HL-60 (cell line): ENCODE data around the gene SP5.

ENCODE experiments used
- DNase-seq, 2 experiments: peaks; one replicate each; pipeline ENCODE4 v3.0.0-alpha.2; 2010 to 2020; ENCODE audit warnings: low read depth in 1 of 2, low spot score in 1 of 2
- H3K27ac ChIP-seq: fragments of 250-450 bp; sonication (Bioruptor Pico); replicated peaks from 2 replicates; pipeline ENCODE4 v1.5.1; 2020; ENCODE audit warnings: mild to moderate bottlenecking, moderate library complexity
- H3K27me3 ChIP-seq: fragments of 250-450 bp; sonication (Bioruptor Pico); 2 replicates; pipeline ENCODE4 v1.5.1; 2021; ENCODE audit warnings: mild to moderate bottlenecking, moderate library complexity; ENCODE audit not compliant: insufficient read depth, poor library complexity, severe bottlenecking
- H3K4me3 ChIP-seq: replicated peaks from 2 replicates; pipeline ENCODE4 v1.5.1; 2011; ENCODE audit warnings: mild to moderate bottlenecking, control low read depth, low read length; ENCODE audit not compliant: insufficient read depth
- CTCF ChIP-seq: IDR thresholded peaks from one replicate; pipeline ENCODE4 v1.5.1; 2011; ENCODE audit warnings: low read length, control low read depth, inconsistent platforms; ENCODE audit not compliant: insufficient read depth
- GABPA ChIP-seq: IDR thresholded peaks from 2 replicates; pipeline ENCODE4 v1.6.1; 2012; ENCODE audit warnings: low read depth
- POLR2AphosphoS5 ChIP-seq: IDR thresholded peaks from 2 replicates; pipeline ENCODE4 v1.6.1; 2012; ENCODE audit warnings: low read depth
- SPI1 ChIP-seq: IDR thresholded peaks from 2 replicates; pipeline ENCODE4 v1.6.1; 2012; ENCODE audit warnings: low read depth, mild to moderate bottlenecking, borderline replicate concordance
- TF ChIP-seq, protein P1 (sequence below): IDR thresholded peaks from 2 replicates; pipeline ENCODE4 v1.6.1; 2012; ENCODE audit warnings: low read depth; ENCODE audit not compliant: insufficient replicate concordance

The SP5 gene

DNA sequence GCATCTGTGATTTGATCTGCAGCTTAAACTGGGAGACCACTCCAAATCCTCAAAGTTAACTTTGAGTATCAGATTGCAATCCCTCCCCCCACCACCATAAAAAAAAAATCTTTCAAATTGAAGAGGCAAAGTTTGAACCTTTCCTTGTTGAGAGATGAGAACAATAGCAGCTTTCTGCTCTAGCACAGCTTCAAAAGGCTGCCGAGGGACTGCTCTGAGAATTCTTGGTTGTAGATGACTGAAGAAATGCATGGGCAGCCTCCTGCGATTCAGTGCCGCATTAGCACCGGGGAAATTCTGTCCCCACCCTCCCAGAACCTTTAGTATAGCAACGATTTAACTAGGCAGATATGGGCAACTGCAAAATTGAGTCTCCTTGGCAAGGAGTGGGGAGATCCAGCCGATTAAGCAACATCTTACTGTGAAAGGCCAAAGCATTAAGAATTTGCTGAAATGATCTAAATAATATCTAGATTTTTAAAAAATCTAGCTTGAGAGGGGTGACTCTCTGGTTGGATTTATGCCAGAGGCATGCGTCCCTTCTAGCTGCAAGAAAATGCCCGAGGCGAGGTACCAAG, 3.9 kb upstream of the SP5 start:
- H3K4me3 ChIP-seq, result no peak overlapping the region
- TF ChIP-seq, protein P1, sequence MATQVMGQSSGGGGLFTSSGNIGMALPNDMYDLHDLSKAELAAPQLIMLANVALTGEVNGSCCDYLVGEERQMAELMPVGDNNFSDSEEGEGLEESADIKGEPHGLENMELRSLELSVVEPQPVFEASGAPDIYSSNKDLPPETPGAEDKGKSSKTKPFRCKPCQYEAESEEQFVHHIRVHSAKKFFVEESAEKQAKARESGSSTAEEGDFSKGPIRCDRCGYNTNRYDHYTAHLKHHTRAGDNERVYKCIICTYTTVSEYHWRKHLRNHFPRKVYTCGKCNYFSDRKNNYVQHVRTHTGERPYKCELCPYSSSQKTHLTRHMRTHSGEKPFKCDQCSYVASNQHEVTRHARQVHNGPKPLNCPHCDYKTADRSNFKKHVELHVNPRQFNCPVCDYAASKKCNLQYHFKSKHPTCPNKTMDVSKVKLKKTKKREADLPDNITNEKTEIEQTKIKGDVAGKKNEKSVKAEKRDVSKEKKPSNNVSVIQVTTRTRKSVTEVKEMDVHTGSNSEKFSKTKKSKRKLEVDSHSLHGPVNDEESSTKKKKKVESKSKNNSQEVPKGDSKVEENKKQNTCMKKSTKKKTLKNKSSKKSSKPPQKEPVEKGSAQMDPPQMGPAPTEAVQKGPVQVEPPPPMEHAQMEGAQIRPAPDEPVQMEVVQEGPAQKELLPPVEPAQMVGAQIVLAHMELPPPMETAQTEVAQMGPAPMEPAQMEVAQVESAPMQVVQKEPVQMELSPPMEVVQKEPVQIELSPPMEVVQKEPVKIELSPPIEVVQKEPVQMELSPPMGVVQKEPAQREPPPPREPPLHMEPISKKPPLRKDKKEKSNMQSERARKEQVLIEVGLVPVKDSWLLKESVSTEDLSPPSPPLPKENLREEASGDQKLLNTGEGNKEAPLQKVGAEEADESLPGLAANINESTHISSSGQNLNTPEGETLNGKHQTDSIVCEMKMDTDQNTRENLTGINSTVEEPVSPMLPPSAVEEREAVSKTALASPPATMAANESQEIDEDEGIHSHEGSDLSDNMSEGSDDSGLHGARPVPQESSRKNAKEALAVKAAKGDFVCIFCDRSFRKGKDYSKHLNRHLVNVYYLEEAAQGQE, result no peak
- TF ChIP-seq GABPA (no peak), CTCF (no peak), POLR2AphosphoS5 (no peak), SPI1 (no peak)
- no peak for DNase-seq
- peaks cover 66% of the 10 kb centered on the region for H3K27me3 ChIP-seq
- no peak overlapping the region for H3K27ac ChIP-seq

- H3K27ac ChIP-seq, result no peak overlapping the region
- no peak overlapping the region for H3K4me3 ChIP-seq
- H3K27me3 ChIP-seq, result peaks cover 69% of the 10 kb centered on the region
- TF ChIP-seq SPI1 (no peak), CTCF (no peak), GABPA (no peak), POLR2AphosphoS5 (no peak)
- TF ChIP-seq, protein P1, result no peak
- no peak for DNase-seq
Measured at GRCh38 chr2:170711774-170712652, 3.1 kb upstream of the SP5 start.

DNA sequence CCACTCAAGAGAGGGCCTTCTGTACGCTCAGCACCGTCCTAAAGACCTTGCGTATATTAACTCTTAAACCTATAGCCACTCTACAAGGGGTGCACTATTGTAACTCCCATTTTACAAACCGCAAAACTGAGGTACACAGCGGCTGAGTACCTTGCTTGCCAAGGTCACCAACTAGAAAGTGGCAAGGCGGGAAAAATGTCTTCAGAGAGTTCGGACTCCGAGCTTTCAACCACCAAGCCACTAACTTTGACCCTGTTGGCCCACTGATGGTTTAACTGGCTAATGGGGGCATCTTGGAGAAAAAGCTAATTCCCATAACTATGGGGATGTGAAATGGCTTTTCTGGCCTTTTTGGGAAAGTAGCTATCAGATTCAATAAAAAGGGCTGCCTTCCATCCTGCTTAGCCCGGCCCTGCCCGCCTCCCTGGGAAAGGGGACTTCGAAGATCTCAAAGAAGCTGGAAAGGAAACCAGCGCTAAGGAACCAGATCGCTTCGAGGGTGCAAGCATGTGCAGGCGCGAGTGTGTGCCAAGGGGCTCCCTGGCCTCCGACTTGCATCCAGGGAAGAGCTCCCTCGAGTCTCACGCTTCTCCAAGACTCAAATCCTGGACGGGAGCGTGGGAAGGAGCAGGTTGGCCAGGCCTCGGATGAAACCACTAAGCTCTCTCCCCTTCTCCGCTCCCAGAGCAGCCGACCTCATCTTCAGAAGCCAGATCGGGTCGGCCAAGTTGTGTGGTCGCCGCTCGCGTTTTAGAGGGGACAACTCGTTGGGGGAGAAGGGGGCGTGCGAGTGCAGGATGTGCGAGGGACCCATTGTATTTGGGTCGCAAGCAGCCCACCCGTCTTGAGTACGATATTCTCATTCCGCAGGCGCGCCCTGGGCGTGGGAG, 2.2 kb upstream of the SP5 start:
- Histone ChIP-seq H3K4me3 (no peak overlapping the region), H3K27me3 (peaks cover 78% of the 10 kb centered on the region), H3K27ac (no peak overlapping the region)
- no peak for DNase-seq
- no peak for TF ChIP-seq POLR2AphosphoS5
